Muscle layer of duodenum (tissue), 2 donors: Measurements from ENCODE around the gene VSIG2.

ENCODE experiments used
- H3K27ac ChIP-seq: one replicate; pipeline ENCODE4 v1.7.0; 2013; ENCODE audit warnings: mild to moderate bottlenecking, low read length
- H3K27me3 ChIP-seq: one replicate; pipeline ENCODE4 v1.7.0; 2013; ENCODE audit warnings: low read depth, mild to moderate bottlenecking, control low read depth, low read length
- H3K36me3 ChIP-seq, 2 donors: one replicate each; pipeline ENCODE4 v1.7.0; 2013; ENCODE audit warnings: low read length in 2 of 2, control low read depth in 1 of 2, mild to moderate bottlenecking in 1 of 2; ENCODE audit not compliant: insufficient read depth in 2 of 2, control insufficient read depth in 1 of 2
- H3K4me1 ChIP-seq, 2 donors: one replicate each; pipeline ENCODE4 v1.7.0; 2013; ENCODE audit warnings: low read length in 2 of 2, mild to moderate bottlenecking in 2 of 2, control low read depth in 1 of 2, moderate library complexity in 1 of 2; ENCODE audit not compliant: insufficient read depth in 2 of 2, control insufficient read depth in 1 of 2
- H3K4me3 ChIP-seq, 2 donors: one replicate each; pipeline ENCODE4 v1.7.0; 2013; ENCODE audit warnings: low read length in 2 of 2, low read depth in 1 of 2, mild to moderate bottlenecking in 1 of 2
- H3K9me3 ChIP-seq, 2 donors: one replicate each; pipeline ENCODE4 v1.7.0; 2013; ENCODE audit warnings: low read length in 2 of 2, control low read depth in 1 of 2, mild to moderate bottlenecking in 1 of 2; ENCODE audit not compliant: control insufficient read depth in 1 of 2
- donor health status: healthy.

The VSIG2 gene

GRCh38 chr11:124756033-124756752 lies 4.1 kb upstream of the VSIG2 start:
- no peak overlapping the region for H3K27ac ChIP-seq
- H3K36me3 ChIP-seq = no peaks in the 10 kb centered on the region
- H3K9me3 ChIP-seq = no peaks in the 10 kb centered on the region
- no peak overlapping the region for H3K4me3 ChIP-seq
- peaks cover 0 to 27% of the 10 kb centered on the region in 2 donors for H3K4me1 ChIP-seq
- H3K27me3 ChIP-seq = peaks cover 41% of the 10 kb centered on the region

GRCh38 chr11:124754710-124755109 lies 2.7 kb upstream of the VSIG2 start:
- Histone ChIP-seq H3K4me1 (peaks cover 0 to 19% of the 10 kb centered on the region in 2 donors), H3K9me3 (no peaks in the 10 kb centered on the region), H3K27ac (no peak overlapping the region), H3K27me3 (peaks cover 28% of the 10 kb centered on the region), H3K36me3 (no peaks in the 10 kb centered on the region), H3K4me3 (no peak overlapping the region)

- Histone ChIP-seq H3K4me3 (no peak overlapping the region), H3K36me3 (no peaks in the 10 kb centered on the region), H3K4me1 (peaks cover 0 to 15% of the 10 kb centered on the region in 2 donors), H3K27ac (no peak overlapping the region), H3K27me3 (peaks cover 24% of the 10 kb centered on the region), H3K9me3 (no peaks in the 10 kb centered on the region)
These were observed 2.3 kb upstream of the VSIG2 start for GRCh38 chr11:124754309-124754708.

DNA sequence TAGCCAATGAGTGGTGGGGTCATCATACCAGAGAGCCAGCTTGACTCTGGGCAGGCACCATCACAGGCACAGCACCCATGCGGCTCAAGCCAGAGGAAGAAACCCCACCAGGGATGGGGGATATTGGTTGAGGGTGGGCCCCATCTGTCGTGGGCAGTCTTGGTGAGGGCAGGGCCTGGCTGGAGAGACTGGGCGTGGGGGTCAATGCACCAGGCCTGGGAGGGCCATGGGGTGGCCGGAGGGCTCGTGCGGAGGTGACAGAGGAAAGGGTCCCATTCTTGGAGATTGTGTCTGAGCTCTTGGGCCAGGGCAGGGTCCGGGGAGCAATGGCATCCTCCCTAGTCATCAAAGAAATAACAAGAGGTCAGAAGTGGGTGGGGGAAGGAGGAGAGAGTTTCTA lies 1.6 kb upstream of the VSIG2 start:
- Histone ChIP-seq H3K4me1 (peaks cover 0 to 9% of the 10 kb centered on the region in 2 donors), H3K4me3 (no peak overlapping the region), H3K27ac (no peak overlapping the region), H3K36me3 (no peaks in the 10 kb centered on the region), H3K27me3 (peaks cover 24% of the 10 kb centered on the region), H3K9me3 (no peaks in the 10 kb centered on the region)

DNA sequence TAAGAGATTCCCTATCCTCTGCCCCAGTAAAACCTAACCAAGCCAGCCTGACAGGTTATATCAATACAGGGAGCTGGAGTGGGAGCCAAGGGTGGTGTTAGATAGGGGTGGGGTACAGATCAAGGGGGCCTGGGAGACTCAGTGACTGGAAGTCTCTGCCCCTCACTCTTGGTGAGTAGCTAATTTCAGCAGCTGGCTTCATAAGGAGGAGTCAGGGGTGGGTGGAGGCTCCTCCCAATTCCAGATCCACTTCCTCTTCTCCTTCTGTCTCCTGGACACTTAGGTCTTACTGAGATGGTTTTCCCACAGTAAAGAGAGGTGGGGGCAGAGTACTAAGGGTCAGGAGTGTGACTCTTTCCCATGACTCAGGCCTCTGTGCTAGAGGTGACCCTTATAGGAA lies 1.1 kb upstream of the VSIG2 start:
- Histone ChIP-seq H3K27ac (no peak overlapping the region), H3K27me3 (peaks cover 28% of the 10 kb centered on the region), H3K9me3 (no peaks in the 10 kb centered on the region), H3K4me3 (no peak overlapping the region), H3K4me1 (peaks cover 0 to 4% of the 10 kb centered on the region in 2 donors), H3K36me3 (no peaks in the 10 kb centered on the region)

GRCh38 chr11:124752471-124753102 lies 532 bp upstream of the VSIG2 start:
- H3K27me3 ChIP-seq = peaks cover 32% of the 10 kb centered on the region
- H3K36me3 ChIP-seq = no peaks in the 10 kb centered on the region
- H3K27ac ChIP-seq = no peak overlapping the region
- no peaks in the 10 kb centered on the region for H3K4me1 ChIP-seq
- H3K9me3 ChIP-seq = no peaks in the 10 kb centered on the region
- H3K4me3 ChIP-seq = no peak overlapping the region

DNA sequence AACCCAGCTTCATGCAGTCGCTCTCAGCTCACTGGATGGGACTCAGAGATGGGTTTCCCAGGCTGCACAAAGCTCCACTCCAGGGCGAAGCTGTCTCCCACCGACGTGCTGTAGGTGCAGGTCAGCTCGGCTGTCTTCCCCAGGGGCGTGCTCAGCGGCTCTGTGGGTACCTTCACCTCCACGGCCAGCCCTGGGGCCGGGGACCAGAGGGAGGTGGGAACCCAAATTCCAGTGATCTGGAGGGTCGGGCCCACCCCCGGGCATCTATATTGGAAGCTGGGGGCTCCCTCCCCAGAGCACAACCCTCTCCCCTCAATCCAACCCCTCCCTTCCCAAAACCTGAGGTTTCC lies 689 bp downstream of the VSIG2 start:
- no peak overlapping the region for H3K4me3 ChIP-seq
- H3K27me3 ChIP-seq = peaks cover 25% of the 10 kb centered on the region
- H3K9me3 ChIP-seq = no peaks in the 10 kb centered on the region
- H3K27ac ChIP-seq = no peak overlapping the region
- H3K4me1 ChIP-seq = peaks cover 0 to 8% of the 10 kb centered on the region in 2 donors
- no peaks in the 10 kb centered on the region for H3K36me3 ChIP-seq

GRCh38 chr11:124749912-124750311 lies 2.1 kb downstream of the VSIG2 start:
- no peak overlapping the region for H3K27ac ChIP-seq

DNA sequence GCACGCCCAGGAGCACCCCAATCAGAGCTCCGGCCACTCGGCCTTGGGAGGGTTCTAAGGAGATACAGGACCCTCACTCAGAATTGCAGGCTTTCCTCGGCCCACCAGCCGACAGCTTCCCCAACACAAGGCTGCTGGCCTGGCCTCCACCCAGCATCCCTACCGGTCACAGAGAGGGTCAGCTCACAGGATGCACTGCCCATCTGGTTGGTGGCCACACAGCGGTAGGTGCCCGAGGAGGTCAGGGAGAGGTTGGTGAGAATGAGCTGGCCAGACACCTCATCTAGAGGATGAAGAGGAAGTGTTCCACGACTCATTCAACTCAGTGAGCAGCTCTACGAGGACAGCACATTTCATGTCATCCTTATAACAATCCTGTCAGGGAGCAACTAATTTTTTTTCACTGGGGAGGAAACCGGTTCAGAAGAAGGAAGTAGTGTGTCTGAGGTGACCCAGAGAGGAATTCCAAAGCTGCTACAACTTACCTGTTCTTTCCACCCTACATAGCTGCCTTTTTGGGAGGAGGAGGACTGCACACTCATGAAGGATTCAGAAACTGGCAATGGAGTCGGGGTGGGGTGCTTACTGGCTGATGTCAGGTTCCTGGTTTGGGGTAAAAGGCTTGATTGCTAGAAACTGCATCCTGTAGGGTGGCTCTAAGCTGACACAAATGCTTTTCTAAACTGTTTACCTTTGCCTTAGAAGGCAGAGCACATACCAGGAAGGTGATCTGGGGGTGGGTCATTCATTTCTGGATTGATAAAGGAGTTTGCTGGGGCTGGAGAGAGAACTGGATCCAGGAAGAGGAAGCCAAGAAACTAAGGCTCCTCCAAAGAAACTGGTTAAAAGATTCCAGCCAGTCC lies 3.3 kb downstream of the VSIG2 start:
- Histone ChIP-seq H3K27ac (peak overlapping the region; percentile 10), H3K9me3 (no peaks in the 10 kb centered on the region), H3K4me1 (peaks cover 0 to 20% of the 10 kb centered on the region in 2 donors), H3K4me3 (no peak overlapping the region), H3K27me3 (peaks cover 35% of the 10 kb centered on the region), H3K36me3 (no peaks in the 10 kb centered on the region)

More at GRCh38 chr11:124749912-124750311, 2.1 kb downstream of the VSIG2 start:
- Histone ChIP-seq H3K27me3 (peaks cover 34% of the 10 kb centered on the region), H3K4me3 (no peak overlapping the region), H3K36me3 (no peaks in the 10 kb centered on the region), H3K9me3 (no peaks in the 10 kb centered on the region), H3K4me1 (peaks cover 0 to 20% of the 10 kb centered on the region in 2 donors)

DNA sequence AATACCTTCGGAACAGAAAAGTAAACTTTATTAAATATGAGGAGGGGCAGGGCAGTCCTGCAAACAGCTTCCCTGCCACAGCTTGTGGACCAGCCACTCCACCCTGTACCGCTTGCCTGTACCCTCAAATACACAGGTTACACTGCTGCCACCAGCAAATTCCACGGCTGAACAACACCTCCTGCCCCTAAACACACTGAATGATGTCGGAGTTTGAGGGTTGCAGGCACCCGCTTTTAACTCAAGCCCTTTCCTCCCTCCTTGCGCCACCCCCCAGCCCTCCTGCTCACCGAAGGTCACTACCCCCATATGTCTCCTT lies 4.0 kb downstream of the VSIG2 start:
- Histone ChIP-seq H3K9me3 (no peaks in the 10 kb centered on the region), H3K4me3 (no peak overlapping the region), H3K36me3 (no peaks in the 10 kb centered on the region), H3K4me1 (peaks cover 0 to 20% of the 10 kb centered on the region in 2 donors), H3K27ac (no peak overlapping the region), H3K27me3 (peaks cover 35% of the 10 kb centered on the region)

GRCh38 chr11:124747406-124748099 lies 4.5 kb downstream of the VSIG2 start:
- Histone ChIP-seq H3K27me3 (peaks cover 35% of the 10 kb centered on the region), H3K4me3 (peak overlapping the region in 1 of 2 donors; percentile 81)

More at GRCh38 chr11:124747406-124748099, 4.5 kb downstream of the VSIG2 start:
- Histone ChIP-seq H3K27ac (no peak overlapping the region), H3K9me3 (no peaks in the 10 kb centered on the region), H3K36me3 (no peaks in the 10 kb centered on the region), H3K4me1 (peaks cover 0 to 20% of the 10 kb centered on the region in 2 donors)
